SH-SY5Y (cell line): Measurements from ENCODE around the gene ENPP1.

ENCODE experiments used
- GATA2 ChIP-seq: IDR thresholded peaks from 2 replicates; pipeline ENCODE4 v1.6.1; 2011; ENCODE audit warnings: mild to moderate bottlenecking, low read depth, low read length
- GATA3 ChIP-seq: IDR thresholded peaks from 2 replicates; pipeline ENCODE4 v1.6.1; 2011; ENCODE audit warnings: low read depth, mild to moderate bottlenecking, low read length, moderate library complexity

Gene ENPP1

DNA sequence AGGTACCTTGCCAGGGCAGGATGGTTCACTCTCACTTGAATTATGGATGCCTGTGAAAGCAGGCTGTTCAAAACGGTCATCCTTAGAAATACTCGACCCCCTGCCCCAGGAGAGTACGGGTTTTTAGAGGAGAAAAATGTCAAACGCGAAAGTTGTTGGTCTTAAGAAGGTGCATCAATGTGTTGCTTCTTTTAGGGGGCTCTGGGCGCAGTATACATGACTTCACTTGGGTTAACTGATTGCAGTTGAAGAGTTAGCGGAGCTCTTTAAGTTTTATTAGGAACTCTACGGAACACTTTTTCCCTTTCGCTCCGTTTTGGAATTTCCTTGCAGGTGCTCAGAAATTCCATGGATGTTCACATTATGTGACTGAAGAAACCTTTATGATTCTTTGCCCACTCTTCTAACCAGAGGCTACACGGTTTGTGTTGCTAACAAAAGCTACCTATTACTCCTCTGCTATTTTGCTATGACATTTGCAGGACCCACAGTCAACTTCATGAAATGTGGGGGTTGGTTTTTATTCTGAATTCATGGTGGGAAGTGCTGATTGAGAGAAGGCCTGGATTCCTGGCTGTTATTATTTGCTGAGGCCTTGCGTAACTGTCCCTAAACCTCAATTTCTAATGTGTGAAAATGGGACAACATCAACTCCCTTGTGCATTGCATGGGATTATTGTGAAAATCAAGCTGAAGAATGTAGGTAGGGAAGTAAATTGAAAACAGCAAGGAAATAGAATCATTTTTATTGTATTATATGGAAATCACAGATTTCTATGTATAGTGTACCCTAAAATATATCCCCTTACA, 845 bp downstream of the ENPP1 start:
- TF ChIP-seq GATA2 = no peak
- TF ChIP-seq GATA3 = no peak

DNA sequence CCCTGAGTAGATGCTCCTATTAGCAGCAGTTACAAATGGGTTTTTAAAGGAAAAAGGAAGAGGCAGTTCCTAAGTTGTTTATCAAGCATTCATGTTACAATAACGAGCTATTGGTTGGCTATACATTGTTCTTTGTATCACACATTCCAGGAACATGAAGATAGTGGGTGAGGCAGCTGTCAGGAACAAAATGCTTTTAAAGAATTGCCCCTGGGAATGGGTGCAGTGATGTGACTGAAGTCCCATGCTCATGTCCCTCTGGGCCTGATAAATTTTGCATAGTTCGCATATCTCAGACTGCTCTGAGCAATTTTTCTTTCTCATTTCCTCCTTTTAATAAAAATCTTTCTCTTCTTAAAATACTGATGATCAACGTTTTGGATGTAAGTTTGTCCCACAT, 3.7 kb downstream of the ENPP1 start:
- TF ChIP-seq GATA2 (no peak), GATA3 (no peak)

DNA sequence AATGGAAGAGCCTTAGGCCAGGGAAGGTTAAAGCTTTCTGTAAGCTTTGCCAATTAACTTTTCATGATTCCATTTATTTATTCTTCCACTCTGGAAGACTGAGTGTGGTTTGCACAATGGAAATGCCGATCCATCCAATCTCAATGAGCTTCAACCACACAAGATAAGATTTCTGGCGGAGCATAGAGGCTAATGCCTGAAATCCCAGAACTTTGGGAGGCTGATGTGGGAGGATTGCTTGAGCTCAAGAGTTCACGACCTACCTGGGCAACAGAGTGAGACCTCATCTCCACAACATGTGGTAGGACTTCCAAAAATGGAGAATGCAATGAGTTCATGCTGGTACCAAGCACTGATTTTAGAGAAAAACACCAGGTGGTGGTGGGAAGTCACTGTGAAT, 6.2 kb downstream of the ENPP1 start:
- no peak for TF ChIP-seq GATA3
- TF ChIP-seq GATA2 = no peak

DNA sequence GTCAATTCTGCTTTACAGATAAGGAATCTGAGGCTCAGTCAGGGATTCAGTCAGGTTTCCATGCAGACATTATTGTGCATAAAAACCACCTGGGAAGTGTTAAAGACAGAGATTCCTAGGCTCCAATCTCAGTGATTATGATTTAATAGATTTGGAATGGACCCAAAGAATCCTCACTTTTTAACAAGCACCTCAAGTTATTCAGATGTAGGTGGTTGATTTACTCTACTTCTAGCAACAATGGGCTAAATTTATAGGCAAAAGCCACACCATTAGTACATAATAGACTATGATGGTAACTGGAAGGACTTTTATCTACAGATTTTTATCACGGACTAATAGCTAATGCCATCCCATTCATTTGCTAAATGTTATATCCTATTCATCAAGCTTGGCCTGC, 9.0 kb downstream of the ENPP1 start:
- no peak for TF ChIP-seq GATA2
- no peak for TF ChIP-seq GATA3

GRCh38 chr6:131819572-131820124, 11.8 kb downstream of the ENPP1 start:
- TF ChIP-seq GATA3 = no peak
- no peak for TF ChIP-seq GATA2

GRCh38 chr6:131821010-131821807, 13.4 kb downstream of the ENPP1 start:
- TF ChIP-seq GATA2 (no peak), GATA3 (no peak)

- no peak for TF ChIP-seq GATA2
- no peak for TF ChIP-seq GATA3
These were observed 14.3 kb downstream of the ENPP1 start for GRCh38 chr6:131822119-131822518.

GRCh38 chr6:131823276-131823902, 15.6 kb downstream of the ENPP1 start:
- TF ChIP-seq GATA2 (no peak), GATA3 (no peak)

DNA sequence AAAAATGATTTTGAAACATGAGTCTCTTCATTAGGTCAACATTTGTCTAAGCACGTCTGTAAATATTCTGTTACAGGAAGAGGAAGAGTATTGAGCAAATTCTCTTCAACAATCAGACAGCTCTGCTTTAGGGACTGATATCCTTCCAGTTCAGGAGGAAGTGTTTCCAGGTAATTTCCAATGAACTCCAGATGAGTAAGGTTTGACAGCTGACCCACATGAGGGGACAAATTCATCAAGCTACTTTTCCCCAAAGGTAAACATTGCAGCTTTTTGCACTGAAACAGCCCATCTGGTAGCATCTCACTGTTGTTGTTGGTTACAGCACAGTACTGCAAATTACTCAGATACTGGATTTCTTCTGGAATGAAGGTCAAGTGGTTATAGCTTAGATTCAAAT, 18.1 kb downstream of the ENPP1 start:
- TF ChIP-seq GATA2 (no peak), GATA3 (no peak)

- TF ChIP-seq GATA3 (no peak), GATA2 (no peak)
These were observed 20.3 kb downstream of the ENPP1 start for GRCh38 chr6:131828080-131828479.

DNA sequence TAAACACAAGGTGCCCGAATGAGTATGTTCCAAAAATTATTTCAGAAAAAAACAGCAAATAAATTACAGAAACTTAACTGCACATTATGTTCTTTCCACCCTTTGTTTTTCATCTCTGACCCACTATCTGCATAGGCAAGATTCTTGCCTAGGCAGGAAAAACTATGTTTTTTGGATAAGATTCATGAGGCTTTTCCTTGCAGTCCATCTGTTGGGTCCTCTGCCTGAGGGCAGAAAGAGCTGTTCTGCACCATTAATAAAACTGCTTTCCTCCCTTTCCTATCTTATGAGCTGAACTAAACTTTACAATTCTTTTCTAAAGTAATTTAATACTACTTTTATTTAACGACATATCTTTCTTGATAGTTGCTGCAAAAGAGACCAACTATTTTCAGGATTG, 21.1 kb downstream of the ENPP1 start:
- no peak for TF ChIP-seq GATA3
- TF ChIP-seq GATA2 = no peak

GRCh38 chr6:131831392-131831791, 23.6 kb downstream of the ENPP1 start:
- TF ChIP-seq GATA2 (no peak), GATA3 (no peak)

- TF ChIP-seq GATA2 (no peak), GATA3 (no peak)
These were observed 24.1 kb downstream of the ENPP1 start for GRCh38 chr6:131831886-131832285.

DNA sequence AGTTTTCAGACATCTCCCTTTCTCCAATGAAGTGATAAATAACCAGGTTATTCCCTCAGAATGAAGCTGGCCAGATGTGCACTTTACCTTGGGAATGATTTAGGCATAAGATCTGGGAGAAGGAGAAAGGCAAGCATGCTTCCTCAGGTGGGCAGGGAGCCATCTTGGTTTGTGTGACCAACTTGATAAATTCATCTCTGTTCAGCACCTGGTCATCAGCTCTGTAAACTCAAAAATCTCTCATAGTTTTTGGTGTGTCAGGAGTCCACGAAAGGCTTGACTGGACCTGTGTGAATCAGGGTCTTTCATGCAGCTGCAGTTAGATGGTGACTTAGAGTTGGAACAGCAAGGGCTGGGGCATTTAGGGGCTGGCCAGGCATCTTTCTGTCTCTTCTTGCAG, 24.5 kb downstream of the ENPP1 start:
- TF ChIP-seq GATA2 (no peak), GATA3 (no peak)
